Activated CD4-positive, alpha-beta T cell treated with anti-CD3 and anti-CD28 coated beads, Interleukin-2, amount 10 ng/mL, durations not matched to agents 24 days and 14 days (primary cell): ENCODE data around the gene FABP7. TPM values are rescaled to one million over a fixed set of nuclear protein-coding genes. Genes with fewer than 3 reads are reported as not detected.

ENCODE experiments used
- DNase-seq: peaks from one replicate; pipeline ENCODE4 v3.0.0; 2022
- H3K27ac Mint-ChIP-seq: one replicate; pipeline ENCODE4 v1.8.0; 2022; ENCODE audit warnings: mild to moderate bottlenecking, mixed read lengths
- H3K27me3 Mint-ChIP-seq: one replicate; pipeline ENCODE4 v1.8.0; 2022; ENCODE audit warnings: mixed read lengths
- H3K36me3 Mint-ChIP-seq: one replicate; pipeline ENCODE4 v1.8.0; 2022; ENCODE audit warnings: low read depth, mild to moderate bottlenecking, mixed read lengths
- H3K4me1 Mint-ChIP-seq: one replicate; pipeline ENCODE4 v1.8.0; 2021; ENCODE audit warnings: mixed read lengths
- H3K4me3 Mint-ChIP-seq: one replicate; pipeline ENCODE4 v1.8.0; 2022; ENCODE audit warnings: mild to moderate bottlenecking, moderate library complexity, mixed read lengths
- H3K9me3 Mint-ChIP-seq: one replicate; pipeline ENCODE4 v1.8.0; 2021; ENCODE audit warnings: mixed read lengths
- intact Hi-C: fragments of 100-400 bp; cut with micrococcal nuclease; formaldehyde crosslinking; loops from one replicate; pipeline ENCODE4 v1.15.1; 2023
- total RNA-seq: library from RNA; stranded (reverse); gene quantifications from 2 replicates; pipeline ENCODE4 v1.2.3, GENCODE V29; 2022

The FABP7 gene
- total RNA-seq, 1 donor from 2014 or later, result not detected

GRCh38 chr6:122775975-122776374 is 3.5 kb upstream of the FABP7 start:
- H3K4me3 Mint-ChIP-seq, result no peak overlapping the region
- H3K27me3 Mint-ChIP-seq, result peaks cover 37% of the 10 kb centered on the region
- peaks cover 4% of the 10 kb centered on the region for H3K9me3 Mint-ChIP-seq
- peak overlapping the region; percentile 35 for H3K27ac Mint-ChIP-seq
- no peak for DNase-seq
- no peaks in the 10 kb centered on the region for H3K36me3 Mint-ChIP-seq
- intact Hi-C loops, result no loop called here
- no peaks in the 10 kb centered on the region for H3K4me1 Mint-ChIP-seq

- no peak for DNase-seq
- Mint-ChIP-seq H3K9me3 (peaks cover 4% of the 10 kb centered on the region), H3K27ac (no peak overlapping the region), H3K4me1 (no peaks in the 10 kb centered on the region), H3K36me3 (no peaks in the 10 kb centered on the region), H3K27me3 (peaks cover 33% of the 10 kb centered on the region), H3K4me3 (no peak overlapping the region)
- intact Hi-C loops, result no loop called here
These were observed 1.2 kb upstream of the FABP7 start for GRCh38 chr6:122778302-122778701.

- intact Hi-C loops, result no loop called here
- H3K4me3 Mint-ChIP-seq, result no peak overlapping the region
- H3K4me1 Mint-ChIP-seq, result no peaks in the 10 kb centered on the region
- H3K27me3 Mint-ChIP-seq, result peaks cover 35% of the 10 kb centered on the region
- H3K27ac Mint-ChIP-seq, result no peak overlapping the region
- H3K36me3 Mint-ChIP-seq, result no peaks in the 10 kb centered on the region
- peaks cover 4% of the 10 kb centered on the region for H3K9me3 Mint-ChIP-seq
- DNase-seq, result no peak
These were observed 393 bp upstream of the FABP7 start for GRCh38 chr6:122778985-122779661.

- no peaks in the 10 kb centered on the region for H3K36me3 Mint-ChIP-seq
- intact Hi-C loops, result no loop called here
- peaks cover 33% of the 10 kb centered on the region for H3K27me3 Mint-ChIP-seq
- H3K4me1 Mint-ChIP-seq, result no peaks in the 10 kb centered on the region
- no peak overlapping the region for H3K27ac Mint-ChIP-seq
- H3K4me3 Mint-ChIP-seq, result no peak overlapping the region
- no peak for DNase-seq
- H3K9me3 Mint-ChIP-seq, result peaks cover 4% of the 10 kb centered on the region
These were observed 598 bp downstream of the FABP7 start for GRCh38 chr6:122780114-122780513.

- H3K36me3 Mint-ChIP-seq, result no peaks in the 10 kb centered on the region
- DNase-seq, result no peak
- no peak overlapping the region for H3K4me3 Mint-ChIP-seq
- H3K27me3 Mint-ChIP-seq, result peaks cover 37% of the 10 kb centered on the region
- H3K27ac Mint-ChIP-seq, result no peak overlapping the region
- no peaks in the 10 kb centered on the region for H3K9me3 Mint-ChIP-seq
- intact Hi-C loops, result no loop called here
- no peaks in the 10 kb centered on the region for H3K4me1 Mint-ChIP-seq
These were observed 2.2 kb downstream of the FABP7 start for GRCh38 chr6:122781716-122782115.

- no peak overlapping the region for H3K27ac Mint-ChIP-seq
- H3K36me3 Mint-ChIP-seq, result no peaks in the 10 kb centered on the region
- H3K27me3 Mint-ChIP-seq, result peaks cover 45% of the 10 kb centered on the region
- intact Hi-C loops, result no loop called here
- DNase-seq, result no peak
- H3K9me3 Mint-ChIP-seq, result no peaks in the 10 kb centered on the region
- no peaks in the 10 kb centered on the region for H3K4me1 Mint-ChIP-seq
- no peak overlapping the region for H3K4me3 Mint-ChIP-seq
These were observed 3.9 kb downstream of the FABP7 start for GRCh38 chr6:122783401-122783800.

GRCh38 chr6:122785891-122786290 is 6.4 kb downstream of the FABP7 start:
- no peaks in the 10 kb centered on the region for H3K9me3 Mint-ChIP-seq
- H3K27me3 Mint-ChIP-seq, result peaks cover 53% of the 10 kb centered on the region
- peaks cover 17% of the 10 kb centered on the region for H3K4me1 Mint-ChIP-seq
- H3K36me3 Mint-ChIP-seq, result peaks cover 2% of the 10 kb centered on the region
- H3K27ac Mint-ChIP-seq, result no peak overlapping the region
- H3K4me3 Mint-ChIP-seq, result no peak overlapping the region
- DNase-seq, result no peak
- intact Hi-C loops, result no loop called here

- Mint-ChIP-seq H3K9me3 (no peaks in the 10 kb centered on the region), H3K27ac (no peak overlapping the region), H3K36me3 (peaks cover 2% of the 10 kb centered on the region), H3K4me1 (peaks cover 19% of the 10 kb centered on the region), H3K27me3 (peaks cover 57% of the 10 kb centered on the region), H3K4me3 (no peak overlapping the region)
- no peak for DNase-seq
- intact Hi-C loops, result loop anchor here (2.0 kb wide), 2 partner anchors 37 to 51 kb away; no protein-coding TSS in a partner anchor
These were observed 8.2 kb downstream of the FABP7 start for GRCh38 chr6:122787721-122788120.

GRCh38 chr6:122788208-122788607 is 8.7 kb downstream of the FABP7 start:
- no peak for DNase-seq
- peaks cover 2% of the 10 kb centered on the region for H3K36me3 Mint-ChIP-seq
- H3K9me3 Mint-ChIP-seq, result no peaks in the 10 kb centered on the region
- intact Hi-C loops, result loop anchor here (2.0 kb wide), 2 partner anchors 37 to 51 kb away; no protein-coding TSS in a partner anchor
- H3K4me3 Mint-ChIP-seq, result no peak overlapping the region
- H3K27me3 Mint-ChIP-seq, result peaks cover 62% of the 10 kb centered on the region
- peaks cover 19% of the 10 kb centered on the region for H3K4me1 Mint-ChIP-seq
- no peak overlapping the region for H3K27ac Mint-ChIP-seq

GRCh38 chr6:122788663-122789181 is 9.2 kb downstream of the FABP7 start:
- H3K27ac Mint-ChIP-seq, result no peak overlapping the region
- intact Hi-C loops, result loop anchor here (2.0 kb wide), 2 partner anchors 38 to 50 kb away; no protein-coding TSS in a partner anchor
- no peak for DNase-seq
- H3K4me1 Mint-ChIP-seq, result peaks cover 19% of the 10 kb centered on the region
- H3K4me3 Mint-ChIP-seq, result peak overlapping the region; percentile 91
- H3K36me3 Mint-ChIP-seq, result peaks cover 2% of the 10 kb centered on the region
- peaks cover 65% of the 10 kb centered on the region for H3K27me3 Mint-ChIP-seq
- no peaks in the 10 kb centered on the region for H3K9me3 Mint-ChIP-seq

- H3K36me3 Mint-ChIP-seq, result peaks cover 2% of the 10 kb centered on the region
- H3K27me3 Mint-ChIP-seq, result peaks cover 64% of the 10 kb centered on the region
- peak; percentile 74 for DNase-seq
- intact Hi-C loops, result loop anchor here (2.0 kb wide), 2 partner anchors 39 to 49 kb away; no protein-coding TSS in a partner anchor
- H3K4me1 Mint-ChIP-seq, result peaks cover 19% of the 10 kb centered on the region
- no peaks in the 10 kb centered on the region for H3K9me3 Mint-ChIP-seq
- peak within 1 kb of the TSS; percentile 84 for H3K27ac Mint-ChIP-seq
- peak within 1 kb of the TSS; percentile 91 for H3K4me3 Mint-ChIP-seq
These were observed 9.9 kb downstream of the FABP7 start, which contains the start of gene SMPDL3A for GRCh38 chr6:122789182-122790027. SMPDL3A (plus strand) TSS chr6:122789258; CDS start chr6:122789347, 89 bp downstream.

GRCh38 chr6:122790028-122790422 is 10.5 kb downstream of the FABP7 start:
- Mint-ChIP-seq H3K9me3 (no peaks in the 10 kb centered on the region), H3K4me1 (peaks cover 19% of the 10 kb centered on the region), H3K27ac (peak overlapping the region; percentile 84), H3K27me3 (peaks cover 64% of the 10 kb centered on the region), H3K4me3 (peak overlapping the region; percentile 91), H3K36me3 (peaks cover 2% of the 10 kb centered on the region)
- intact Hi-C loops, result no loop called here
- DNase-seq, result no peak

GRCh38 chr6:122790423-122791309 is 11.2 kb downstream of the FABP7 start:
- peaks cover 62% of the 10 kb centered on the region for H3K27me3 Mint-ChIP-seq
- no peak overlapping the region for H3K27ac Mint-ChIP-seq
- peak overlapping the region; percentile 91 for H3K4me3 Mint-ChIP-seq

More at GRCh38 chr6:122790423-122791309, 11.2 kb downstream of the FABP7 start:
- DNase-seq, result no peak
- peaks cover 19% of the 10 kb centered on the region for H3K4me1 Mint-ChIP-seq
- H3K9me3 Mint-ChIP-seq, result no peaks in the 10 kb centered on the region
- peaks cover 2% of the 10 kb centered on the region for H3K36me3 Mint-ChIP-seq
- intact Hi-C loops, result no loop called here
